Mesothelial cell of epicardium (in vitro differentiated cells): ENCODE data around the gene LRMDA. TPM values are rescaled to one million over a fixed set of nuclear protein-coding genes. Genes with fewer than 3 reads are reported as not detected.

Experiments used
- DNase-seq, 2 experiments: peaks; one replicate each; pipeline ENCODE4 v3.0.0; 2021; ENCODE audit warnings: low spot score in 2 of 2; ENCODE audit not compliant: unreplicated experiment in 2 of 2
- H3K27ac Mint-ChIP-seq: 2 replicates; pipeline ENCODE4 v1.8.0; 2021; ENCODE audit warnings: mixed read lengths
- H3K27me3 Mint-ChIP-seq: 2 replicates; pipeline ENCODE4 v1.8.0; 2021; ENCODE audit warnings: low read depth, mixed read lengths
- H3K36me3 Mint-ChIP-seq: 2 replicates; pipeline ENCODE4 v1.8.0; 2021; ENCODE audit warnings: mixed read lengths
- H3K4me1 Mint-ChIP-seq: 2 replicates; pipeline ENCODE4 v1.8.0; 2021; ENCODE audit warnings: mixed read lengths
- H3K4me3 Mint-ChIP-seq: 2 replicates; pipeline ENCODE4 v1.8.0; 2021; ENCODE audit warnings: mild to moderate bottlenecking, moderate library complexity, mixed read lengths
- H3K9me3 Mint-ChIP-seq: 2 replicates; pipeline ENCODE4 v1.8.0; 2021; ENCODE audit warnings: mixed read lengths
- total RNA-seq: library from RNA; stranded (reverse); gene quantifications from 3 replicates; pipeline ENCODE4 v1.2.1, GENCODE V29; 2021
- TF ChIP-seq, protein P1 (sequence below): fragments of 200-600 bp; sonication (generic); IDR thresholded peaks from one replicate; pipeline ENCODE4 v1.5.0; 2021; ENCODE audit warnings: antibody characterized with exemption; ENCODE audit not compliant: unreplicated experiment

The LRMDA gene
- total RNA-seq, 1 donor from 2014 or later = 2.0 TPM

DNA sequence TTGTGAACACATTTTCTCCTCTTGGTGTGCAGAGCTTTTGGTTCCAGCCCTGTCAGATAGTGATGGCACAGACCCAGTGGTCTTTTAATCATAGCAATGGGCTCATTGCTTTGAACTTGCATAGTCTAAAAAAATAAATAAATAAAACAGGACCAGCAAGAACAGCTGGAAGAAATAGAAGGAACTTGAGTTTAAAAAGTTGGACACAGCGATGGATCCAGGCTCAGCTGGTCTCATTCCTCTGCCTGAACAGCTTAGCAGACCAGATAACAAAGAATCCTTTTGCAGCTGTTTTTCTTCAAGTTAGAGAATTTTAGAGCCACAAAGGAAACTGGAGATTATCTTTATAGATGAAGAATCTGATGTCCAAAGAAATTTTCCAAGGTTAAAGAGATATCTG is 1005.6 kb downstream of the LRMDA start:
- Mint-ChIP-seq H3K4me1 (peaks cover 30% of the 10 kb centered on the region), H3K9me3 (no peaks in the 10 kb centered on the region), H3K4me3 (no peak overlapping the region), H3K27me3 (peaks cover 2% of the 10 kb centered on the region), H3K27ac (no peak overlapping the region), H3K36me3 (no peaks in the 10 kb centered on the region)
- DNase-seq = no peak
- TF ChIP-seq, protein P1, sequence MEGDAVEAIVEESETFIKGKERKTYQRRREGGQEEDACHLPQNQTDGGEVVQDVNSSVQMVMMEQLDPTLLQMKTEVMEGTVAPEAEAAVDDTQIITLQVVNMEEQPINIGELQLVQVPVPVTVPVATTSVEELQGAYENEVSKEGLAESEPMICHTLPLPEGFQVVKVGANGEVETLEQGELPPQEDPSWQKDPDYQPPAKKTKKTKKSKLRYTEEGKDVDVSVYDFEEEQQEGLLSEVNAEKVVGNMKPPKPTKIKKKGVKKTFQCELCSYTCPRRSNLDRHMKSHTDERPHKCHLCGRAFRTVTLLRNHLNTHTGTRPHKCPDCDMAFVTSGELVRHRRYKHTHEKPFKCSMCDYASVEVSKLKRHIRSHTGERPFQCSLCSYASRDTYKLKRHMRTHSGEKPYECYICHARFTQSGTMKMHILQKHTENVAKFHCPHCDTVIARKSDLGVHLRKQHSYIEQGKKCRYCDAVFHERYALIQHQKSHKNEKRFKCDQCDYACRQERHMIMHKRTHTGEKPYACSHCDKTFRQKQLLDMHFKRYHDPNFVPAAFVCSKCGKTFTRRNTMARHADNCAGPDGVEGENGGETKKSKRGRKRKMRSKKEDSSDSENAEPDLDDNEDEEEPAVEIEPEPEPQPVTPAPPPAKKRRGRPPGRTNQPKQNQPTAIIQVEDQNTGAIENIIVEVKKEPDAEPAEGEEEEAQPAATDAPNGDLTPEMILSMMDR = no peak

DNA sequence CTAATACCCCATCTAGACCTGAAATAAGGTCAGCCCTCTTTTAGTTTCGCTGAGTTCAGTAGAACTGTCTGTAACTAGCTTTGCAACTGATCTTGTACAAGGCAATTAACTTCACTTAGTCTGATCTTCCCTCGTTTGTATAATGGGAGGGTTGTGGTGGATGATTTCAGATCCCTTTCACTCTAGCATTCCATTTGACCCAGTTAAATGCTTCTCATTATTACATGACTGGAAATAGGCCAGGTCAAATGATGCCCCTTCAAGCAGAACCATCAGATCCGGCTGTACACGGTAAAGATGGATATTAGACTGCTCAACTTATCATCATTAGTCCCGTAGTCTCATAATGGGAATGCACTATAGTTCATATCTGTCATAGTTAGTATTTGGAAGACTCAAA is 1009.0 kb downstream of the LRMDA start:
- peaks cover 13% of the 10 kb centered on the region for H3K4me1 Mint-ChIP-seq
- TF ChIP-seq, protein P1 = no peak
- no peak overlapping the region for H3K27ac Mint-ChIP-seq
- no peaks in the 10 kb centered on the region for H3K36me3 Mint-ChIP-seq
- no peak for DNase-seq
- no peak overlapping the region for H3K4me3 Mint-ChIP-seq
- H3K9me3 Mint-ChIP-seq = no peaks in the 10 kb centered on the region
- peaks cover 2% of the 10 kb centered on the region for H3K27me3 Mint-ChIP-seq

DNA sequence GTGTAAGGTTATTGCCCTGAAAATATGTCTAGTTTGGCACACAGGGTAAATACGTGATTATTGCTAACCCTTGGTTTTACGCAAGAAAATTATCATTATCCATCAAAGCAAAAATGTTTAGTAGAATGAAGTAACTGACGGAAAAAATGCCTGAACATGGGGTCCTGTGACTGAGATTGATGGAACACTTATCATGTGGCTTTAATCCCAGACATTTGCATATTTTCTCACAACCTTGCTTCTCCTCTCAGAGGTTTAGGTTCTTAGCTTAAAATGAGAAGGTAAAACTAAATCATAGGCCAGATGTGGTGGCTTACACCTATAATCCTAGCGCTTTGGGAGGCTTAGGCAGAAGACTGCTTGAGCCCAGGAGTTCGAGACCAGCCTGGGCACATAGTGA is 1010.7 kb downstream of the LRMDA start:
- H3K4me1 Mint-ChIP-seq = peaks cover 10% of the 10 kb centered on the region
- DNase-seq = no peak
- H3K9me3 Mint-ChIP-seq = peaks cover 4% of the 10 kb centered on the region
- H3K27ac Mint-ChIP-seq = no peak overlapping the region
- no peak overlapping the region for H3K4me3 Mint-ChIP-seq
- no peaks in the 10 kb centered on the region for H3K27me3 Mint-ChIP-seq
- TF ChIP-seq, protein P1 = no peak
- no peaks in the 10 kb centered on the region for H3K36me3 Mint-ChIP-seq

DNA sequence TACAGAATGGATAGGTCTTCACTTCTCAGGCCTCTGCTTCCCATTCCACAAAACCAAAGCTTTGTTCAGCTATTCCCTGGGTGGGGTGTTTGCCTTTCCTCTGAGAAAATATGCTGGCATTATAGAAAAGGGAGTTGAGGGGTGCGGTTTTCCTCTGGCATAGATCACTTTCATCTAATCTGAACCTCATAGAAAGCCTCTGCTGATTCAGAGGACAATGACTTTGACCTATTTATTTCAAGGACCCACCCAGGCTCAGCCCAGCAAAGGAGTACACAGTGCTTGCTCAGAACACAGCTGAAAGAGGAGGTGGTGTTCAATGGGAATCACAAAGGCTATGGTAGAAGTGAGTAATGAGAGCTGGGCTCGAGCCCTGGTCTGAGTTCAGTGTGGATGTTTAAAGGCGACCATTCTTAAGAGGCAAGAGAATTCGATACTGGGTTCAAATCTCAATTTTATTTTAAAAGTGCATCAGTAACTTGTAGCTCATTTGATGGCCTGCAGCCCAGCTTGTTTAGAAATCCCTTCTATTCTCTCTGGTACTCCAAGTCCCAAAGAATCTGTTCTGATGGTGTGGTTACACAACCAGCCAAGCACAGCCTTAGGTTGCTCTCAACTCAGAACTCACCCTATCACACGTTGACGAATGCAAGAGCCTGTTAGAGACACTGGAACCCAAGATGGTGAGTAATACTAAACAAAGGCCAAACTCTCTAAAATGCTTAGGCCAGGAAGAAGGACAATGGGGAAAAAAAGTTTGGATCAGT is 1012.8 kb downstream of the LRMDA start:
- no peaks in the 10 kb centered on the region for H3K36me3 Mint-ChIP-seq
- no peak overlapping the region for H3K4me3 Mint-ChIP-seq
- H3K4me1 Mint-ChIP-seq = peaks cover 10% of the 10 kb centered on the region
- no peak overlapping the region for H3K27ac Mint-ChIP-seq
- H3K9me3 Mint-ChIP-seq = peaks cover 4% of the 10 kb centered on the region
- no peak for DNase-seq
- TF ChIP-seq, protein P1 = no peak
- H3K27me3 Mint-ChIP-seq = no peaks in the 10 kb centered on the region

DNA sequence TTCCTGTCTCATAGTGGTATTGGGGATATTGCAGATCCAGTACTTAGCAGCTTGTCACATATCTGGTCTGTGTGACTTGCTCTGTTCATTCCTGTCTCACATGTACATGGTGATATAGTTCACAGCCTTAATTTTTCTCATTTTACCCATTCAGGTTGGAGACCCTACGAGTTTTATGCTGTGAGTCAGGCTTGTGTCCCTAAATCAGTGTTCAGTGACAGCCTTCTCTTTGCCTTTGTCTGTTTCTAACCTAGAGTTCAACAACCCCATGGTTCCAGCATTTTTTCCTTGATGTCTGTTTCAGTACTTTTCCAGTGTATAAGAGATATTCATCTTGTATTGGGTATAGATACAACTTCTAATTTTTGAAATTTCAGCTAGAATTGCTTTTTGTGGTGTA is 1016.2 kb downstream of the LRMDA start:
- no peak for DNase-seq
- Mint-ChIP-seq H3K27ac (no peak overlapping the region), H3K4me1 (peaks cover 8% of the 10 kb centered on the region), H3K4me3 (no peak overlapping the region), H3K27me3 (no peaks in the 10 kb centered on the region), H3K36me3 (no peaks in the 10 kb centered on the region), H3K9me3 (peaks cover 8% of the 10 kb centered on the region)
- TF ChIP-seq, protein P1 = no peak
